SK-N-MC (cell line): ENCODE measurements around the gene AGR3.

ENCODE experiments used
- EZH2 ChIP-seq: fragments of 200-600 bp; sonication (generic); IDR thresholded peaks from one replicate; pipeline ENCODE4 v1.6.1; 2017; ENCODE audit warnings: antibody characterized with exemption
- FOXP2 ChIP-seq: optimal IDR thresholded peaks from 2 replicates; pipeline ENCODE3; 2011; ENCODE audit warnings: mild to moderate bottlenecking, moderate library complexity; ENCODE audit not compliant: insufficient read depth; ENCODE audit errors: extremely low read length, control extremely low read depth
- POLR2AphosphoS5 ChIP-seq: IDR thresholded peaks from 2 replicates; pipeline ENCODE4 v1.6.1; 2012; ENCODE audit warnings: mild to moderate bottlenecking, low read depth, low read length, borderline replicate concordance

GRCh38 chr7:16875861-16876260 is 5.9 kb downstream of the AGR3 start:
- TF ChIP-seq EZH2 (no peak), POLR2AphosphoS5 (no peak), FOXP2 (no peak)
